ES-I3 (cell line): ENCODE results near the gene BEX4.
"Not testable (repeated sequence)": the region's sequence is repeated elsewhere in the genome, so short reads cannot be mapped to it uniquely, and the experiment has no call there.

Experiments used
- H3K36me3 ChIP-seq: 2 replicates; pipeline ENCODE4 v1.6.1; 2013; ENCODE audit warnings: mild to moderate bottlenecking, low read length, control low read depth, moderate library complexity; ENCODE audit not compliant: insufficient read depth
- H3K4me1 ChIP-seq: 2 replicates; pipeline ENCODE4 v1.6.1; 2013; ENCODE audit warnings: mild to moderate bottlenecking, control low read depth, low read length; ENCODE audit not compliant: insufficient read depth
- H3K9ac ChIP-seq: 2 replicates; pipeline ENCODE4 v1.6.1; 2013; ENCODE audit warnings: low read depth, mild to moderate bottlenecking, low read length, moderate library complexity
- H3K9me3 ChIP-seq: 2 replicates; pipeline ENCODE4 v1.6.1; 2013; ENCODE audit warnings: mild to moderate bottlenecking, low read length, moderate library complexity; ENCODE audit not compliant: control insufficient read depth, insufficient read depth

Gene BEX4, protein sequence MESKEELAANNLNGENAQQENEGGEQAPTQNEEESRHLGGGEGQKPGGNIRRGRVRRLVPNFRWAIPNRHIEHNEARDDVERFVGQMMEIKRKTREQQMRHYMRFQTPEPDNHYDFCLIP

DNA sequence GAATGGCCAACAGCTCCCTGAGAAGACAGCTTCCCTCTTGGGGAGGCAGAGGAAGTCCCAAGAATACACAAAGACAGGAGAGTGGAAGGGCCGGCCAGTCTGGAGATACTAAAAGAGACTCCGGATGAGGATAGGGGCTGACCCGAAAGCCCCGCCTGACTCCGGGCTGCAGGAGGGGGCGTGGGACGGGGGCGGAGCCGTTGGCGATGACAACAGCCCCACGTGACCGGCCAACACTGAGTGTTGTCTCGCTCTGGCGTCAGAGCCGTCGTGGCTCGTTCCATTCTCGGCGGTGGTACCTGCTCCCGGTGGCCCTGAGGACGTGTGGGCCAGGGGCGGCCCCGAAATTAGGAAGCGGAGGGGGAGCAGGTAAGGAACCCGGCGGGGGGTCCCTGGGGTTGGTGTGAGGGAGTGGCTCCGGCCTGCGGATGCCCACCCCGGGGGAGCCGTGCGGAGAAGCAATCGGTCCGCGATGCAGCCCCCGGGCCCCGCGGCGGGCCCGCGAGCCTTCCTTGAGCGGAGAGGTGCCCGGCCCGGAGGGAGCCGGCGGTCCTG lies at the start of gene BEX4:
Gene BEX4, plus strand, starts transcription at position 239 of the 555 bp plus-strand sequence. CDS start 1,046 bp downstream, outside the sequence.
- Histone ChIP-seq H3K36me3 (no peaks in the 10 kb centered on the region), H3K4me1 (peaks cover 6% of the 10 kb centered on the region), H3K9ac (peak within 1 kb of the TSS; percentile 97), H3K9me3 (no peaks in the 10 kb centered on the region)

DNA sequence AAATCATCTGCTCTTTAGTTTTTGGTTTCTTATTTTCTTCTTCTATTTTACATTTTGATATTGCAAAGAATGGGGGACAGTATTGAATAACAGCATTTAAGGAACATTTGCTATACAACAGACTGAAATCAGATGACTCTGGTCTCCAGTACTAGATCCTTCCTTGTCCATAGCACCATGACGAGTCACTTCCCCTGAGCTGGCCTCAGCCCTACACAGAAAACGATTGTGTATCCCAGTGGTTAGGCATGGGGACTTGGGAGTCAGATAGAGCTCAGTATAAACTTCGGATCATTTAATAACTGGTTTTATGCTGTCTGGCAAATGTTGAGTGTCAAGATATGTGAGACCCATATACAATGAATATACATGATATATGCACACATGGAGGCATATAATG lies 44.7 kb upstream of the BEX4 start:
- Histone ChIP-seq H3K36me3 (no peaks in the 10 kb centered on the region), H3K9me3 (no peaks in the 10 kb centered on the region), H3K4me1 (no peaks in the 10 kb centered on the region), H3K9ac (no peak overlapping the region)

DNA sequence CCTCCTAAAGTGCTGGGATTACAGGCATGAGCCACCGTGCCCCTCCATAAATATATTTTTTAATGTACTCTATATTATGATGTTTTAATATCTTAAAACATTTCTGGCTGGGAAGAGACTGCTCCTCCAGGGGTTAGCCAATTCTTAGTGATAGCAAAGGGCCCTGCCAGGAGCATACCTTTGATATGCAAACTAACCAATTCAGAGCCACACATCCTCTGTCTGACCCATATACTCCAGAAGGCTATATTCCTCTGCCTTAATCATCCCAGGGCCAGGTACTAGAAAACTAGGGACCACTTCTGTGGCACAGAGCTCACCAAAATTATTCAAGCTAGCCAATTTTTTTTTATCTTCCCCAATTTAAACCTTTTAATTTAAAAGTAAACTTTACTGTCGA lies 43.6 kb upstream of the BEX4 start:
- Histone ChIP-seq H3K4me1 (no peaks in the 10 kb centered on the region), H3K9ac (no peak overlapping the region), H3K9me3 (no peaks in the 10 kb centered on the region), H3K36me3 (no peaks in the 10 kb centered on the region)

DNA sequence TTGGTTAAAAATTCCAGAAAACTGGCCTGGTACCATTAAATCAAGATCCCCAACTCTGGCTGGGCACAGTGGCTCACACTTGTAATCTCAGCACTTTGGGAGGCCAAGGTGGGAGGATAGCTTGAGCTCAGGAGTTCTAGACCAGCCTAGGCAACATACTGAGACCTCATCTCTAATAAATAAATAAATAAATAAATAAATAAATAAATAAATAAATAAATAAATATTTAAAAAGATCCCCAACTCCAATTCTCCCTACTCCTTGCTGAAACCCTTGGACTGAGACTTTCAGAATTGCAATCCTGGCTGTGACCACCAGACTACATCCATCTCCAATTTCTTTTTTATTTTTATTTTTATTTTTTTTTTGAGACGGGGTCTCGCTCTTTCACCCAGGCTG lies 39.7 kb upstream of the BEX4 start:
- H3K36me3 ChIP-seq, H3K4me1 ChIP-seq, H3K9ac ChIP-seq, H3K9me3 ChIP-seq: not testable (repeated sequence)

DNA sequence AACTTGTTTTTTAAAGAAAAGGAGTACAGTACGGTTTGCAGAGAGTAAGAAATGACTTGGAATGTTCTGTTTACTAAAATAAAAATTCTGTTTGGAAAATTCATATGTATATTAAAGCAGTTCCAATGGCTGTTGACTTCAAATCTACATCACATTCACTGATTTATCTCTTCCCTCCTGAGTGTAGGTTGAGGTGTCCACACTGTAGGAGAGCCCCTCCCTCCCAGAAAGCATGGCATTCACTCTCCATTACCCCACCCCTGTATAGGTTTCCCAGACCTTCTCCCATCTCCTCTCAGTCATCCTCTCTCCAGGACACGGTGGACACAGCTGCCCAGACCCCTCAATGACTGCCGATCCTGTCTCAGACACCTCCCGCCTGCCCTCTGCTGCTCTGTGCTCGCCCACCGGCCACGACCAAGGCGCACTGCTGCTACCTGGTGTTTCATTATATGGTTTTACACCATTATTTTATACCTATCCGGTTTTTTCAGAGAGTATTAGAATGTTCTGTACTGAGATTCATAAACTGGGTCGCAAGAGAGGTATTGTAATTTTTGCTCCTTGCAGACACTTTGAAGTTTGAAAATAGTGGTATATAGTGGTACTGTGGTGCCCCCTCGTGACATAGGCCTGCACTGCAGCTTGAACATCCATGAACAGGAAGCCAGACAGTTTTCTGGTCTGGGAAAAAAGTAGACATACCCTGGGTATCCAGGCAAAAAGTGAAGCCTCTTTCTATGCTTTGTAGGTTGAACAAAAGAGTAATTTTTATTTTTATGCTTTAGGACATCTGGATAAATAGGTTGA lies 38.8 kb upstream of the BEX4 start:
- Histone ChIP-seq H3K36me3 (no peaks in the 10 kb centered on the region), H3K9ac (peak overlapping the region; percentile 43; the same call in 1 of the 2 replicates), H3K9me3 (no peaks in the 10 kb centered on the region), H3K4me1 (no peaks in the 10 kb centered on the region)

DNA sequence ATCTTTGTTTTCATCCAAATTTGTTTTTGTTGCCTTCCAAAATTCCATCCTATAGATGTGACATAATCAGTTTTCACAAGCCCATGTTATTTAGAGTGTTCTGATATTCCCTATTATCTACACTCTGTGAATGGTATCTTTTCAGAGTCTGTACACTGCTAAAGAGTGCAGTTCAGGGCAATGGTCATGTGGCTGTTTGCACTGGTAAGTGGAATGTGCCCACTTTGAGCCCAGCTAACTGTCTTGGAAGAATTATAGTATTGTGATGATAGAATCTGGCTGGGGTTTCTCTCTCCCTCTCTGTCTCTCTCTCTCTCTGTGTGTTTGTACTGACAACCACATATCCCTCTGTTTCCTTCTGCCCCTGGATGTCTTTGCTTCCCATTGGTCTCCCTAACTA lies 37.4 kb upstream of the BEX4 start:
- Histone ChIP-seq H3K36me3 (no peaks in the 10 kb centered on the region), H3K9me3 (no peaks in the 10 kb centered on the region), H3K4me1 (no peaks in the 10 kb centered on the region), H3K9ac (no peak overlapping the region)

DNA sequence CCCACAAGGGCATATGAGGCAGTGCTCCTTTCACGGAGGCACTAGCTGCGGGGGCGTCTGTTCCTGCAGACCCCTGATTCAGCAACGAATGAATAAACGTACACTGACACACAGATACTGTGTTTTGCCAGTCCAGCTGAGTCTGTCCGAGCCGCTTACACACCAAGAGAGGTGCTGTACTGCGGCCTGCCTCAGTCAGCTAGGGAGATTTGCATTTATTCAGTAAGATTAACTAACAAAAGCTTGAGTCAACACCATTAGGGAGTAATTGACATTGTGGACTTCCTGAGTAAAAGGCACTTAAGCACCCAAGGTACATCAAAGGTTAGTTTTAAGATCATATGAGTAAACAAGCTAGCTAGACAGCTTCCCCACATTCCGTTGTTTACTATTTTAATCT lies 31.0 kb upstream of the BEX4 start:
- H3K9ac ChIP-seq: no peak overlapping the region; the same call in 1 of the 2 replicates
- no peaks in the 10 kb centered on the region for H3K36me3 ChIP-seq
- H3K9me3 ChIP-seq: no peaks in the 10 kb centered on the region
- peaks cover 12% of the 10 kb centered on the region for H3K4me1 ChIP-seq

DNA sequence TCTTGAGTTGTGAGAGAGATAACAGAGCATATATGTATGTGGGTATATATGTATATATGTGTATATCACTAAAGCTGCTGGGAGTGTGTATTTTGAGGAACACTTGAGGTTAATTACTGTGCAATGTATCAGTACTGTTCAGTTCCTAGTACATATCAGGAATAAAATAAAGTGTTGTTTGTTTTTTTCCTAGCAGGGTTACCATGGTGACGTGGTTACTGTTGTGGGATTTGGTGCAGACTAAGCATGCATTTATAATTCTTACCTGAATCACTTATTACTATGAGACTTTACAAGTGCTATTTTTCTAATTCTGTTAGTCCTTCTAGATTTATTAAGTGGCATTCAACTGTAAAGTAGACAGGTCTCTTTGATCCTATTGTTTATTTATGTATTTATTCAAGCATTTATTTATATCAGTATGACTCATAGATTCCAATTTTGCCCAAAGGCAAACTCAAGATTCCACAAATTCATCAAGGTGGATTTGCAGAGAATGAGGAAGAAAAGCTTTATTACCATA lies 26.9 kb upstream of the BEX4 start:
- Histone ChIP-seq H3K9me3 (no peaks in the 10 kb centered on the region), H3K4me1 (peaks cover 12% of the 10 kb centered on the region), H3K36me3 (no peaks in the 10 kb centered on the region), H3K9ac (no peak overlapping the region)

DNA sequence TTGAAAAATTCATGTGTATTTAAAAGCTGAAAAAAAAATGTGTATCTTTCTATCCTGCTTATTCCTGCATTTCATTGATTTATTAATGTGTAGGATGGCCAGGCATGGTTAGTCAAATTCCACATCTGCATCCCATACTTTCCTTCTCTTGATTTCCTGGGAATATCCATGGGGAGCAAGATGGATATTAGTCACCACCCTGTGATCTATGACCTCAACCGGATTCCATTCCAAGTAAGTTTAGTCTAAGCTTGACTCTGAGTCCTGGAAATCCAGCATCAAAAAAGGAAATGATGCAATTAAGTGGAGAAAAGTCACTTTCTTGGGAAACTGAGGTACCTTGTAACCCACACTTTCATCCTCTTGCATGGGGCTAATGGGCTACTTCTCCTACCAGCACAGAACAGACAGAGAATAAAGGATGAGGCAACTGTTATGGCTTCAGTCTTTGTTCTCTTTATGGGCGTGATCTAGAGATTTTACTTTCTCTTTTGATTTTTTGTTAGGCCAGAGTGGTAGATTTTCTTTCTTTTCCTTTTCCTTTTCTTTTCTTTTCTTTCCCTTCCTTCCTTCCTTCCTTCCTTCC lies 17.1 kb upstream of the BEX4 start:
- no peaks in the 10 kb centered on the region for H3K9me3 ChIP-seq
- no peaks in the 10 kb centered on the region for H3K4me1 ChIP-seq
- no peak overlapping the region for H3K9ac ChIP-seq
- no peaks in the 10 kb centered on the region for H3K36me3 ChIP-seq

DNA sequence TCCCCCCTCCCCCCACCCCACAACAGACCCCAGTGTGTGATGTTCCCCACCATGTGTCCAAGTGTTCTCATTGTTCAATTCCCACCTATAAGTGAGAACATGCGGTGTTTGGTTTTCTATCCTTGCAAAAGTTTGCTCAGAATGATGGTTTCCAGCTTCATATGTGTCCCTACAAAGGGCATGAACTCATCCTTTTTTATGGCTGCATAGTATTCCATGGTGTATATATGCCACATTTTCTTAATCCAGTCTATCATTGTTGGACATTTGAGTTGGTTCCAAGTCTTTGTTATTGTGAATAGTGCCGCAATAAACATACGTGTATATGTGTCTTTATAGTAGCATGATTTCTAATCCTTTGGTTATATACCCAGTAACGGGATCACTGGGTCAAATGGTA lies 16.2 kb upstream of the BEX4 start:
- not testable (repeated sequence) for H3K36me3 ChIP-seq, H3K9me3 ChIP-seq, H3K9ac ChIP-seq, H3K4me1 ChIP-seq

DNA sequence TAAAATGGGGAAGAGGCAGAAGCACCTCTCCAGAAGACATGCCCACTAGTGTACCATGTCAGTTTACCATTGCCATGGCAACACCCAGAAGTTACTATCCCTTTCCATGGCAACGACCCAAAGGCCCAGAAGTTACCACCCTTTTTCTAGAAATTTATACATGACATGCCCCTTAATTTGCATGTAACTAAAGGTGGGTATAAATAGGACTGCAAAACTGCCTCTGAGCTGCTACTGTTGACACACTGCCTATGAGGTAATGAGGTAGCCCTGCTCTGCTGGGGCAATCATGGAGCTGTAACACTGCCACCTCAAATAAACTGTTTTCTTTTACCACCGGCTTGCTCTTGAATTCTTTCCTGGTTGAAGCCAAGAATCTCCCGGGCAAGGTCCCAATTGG lies 13.9 kb upstream of the BEX4 start:
- Histone ChIP-seq H3K9me3 (no peaks in the 10 kb centered on the region), H3K4me1 (no peaks in the 10 kb centered on the region), H3K36me3 (no peaks in the 10 kb centered on the region), H3K9ac (no peak overlapping the region)

DNA sequence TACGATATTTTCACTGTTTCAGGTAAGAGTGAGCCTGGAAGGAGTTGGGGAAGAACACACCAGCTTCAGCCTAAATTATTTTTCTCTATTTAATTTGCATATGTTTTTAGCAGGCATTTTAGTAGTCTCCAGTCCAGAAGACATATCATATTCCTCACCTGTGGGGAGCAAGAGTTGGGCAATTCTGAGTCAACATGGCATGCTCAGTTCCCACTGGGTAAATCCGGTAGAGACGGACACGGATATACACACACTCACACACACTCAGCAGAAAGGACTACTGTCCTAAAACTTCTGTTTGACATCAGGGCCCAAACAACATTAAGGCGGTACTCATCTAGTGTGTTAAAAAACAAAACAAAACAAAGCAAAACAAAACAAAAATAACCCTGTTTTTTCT lies 4.9 kb upstream of the BEX4 start:
- Histone ChIP-seq H3K9me3 (no peaks in the 10 kb centered on the region), H3K36me3 (no peaks in the 10 kb centered on the region), H3K4me1 (peaks cover 6% of the 10 kb centered on the region), H3K9ac (no peak overlapping the region)

DNA sequence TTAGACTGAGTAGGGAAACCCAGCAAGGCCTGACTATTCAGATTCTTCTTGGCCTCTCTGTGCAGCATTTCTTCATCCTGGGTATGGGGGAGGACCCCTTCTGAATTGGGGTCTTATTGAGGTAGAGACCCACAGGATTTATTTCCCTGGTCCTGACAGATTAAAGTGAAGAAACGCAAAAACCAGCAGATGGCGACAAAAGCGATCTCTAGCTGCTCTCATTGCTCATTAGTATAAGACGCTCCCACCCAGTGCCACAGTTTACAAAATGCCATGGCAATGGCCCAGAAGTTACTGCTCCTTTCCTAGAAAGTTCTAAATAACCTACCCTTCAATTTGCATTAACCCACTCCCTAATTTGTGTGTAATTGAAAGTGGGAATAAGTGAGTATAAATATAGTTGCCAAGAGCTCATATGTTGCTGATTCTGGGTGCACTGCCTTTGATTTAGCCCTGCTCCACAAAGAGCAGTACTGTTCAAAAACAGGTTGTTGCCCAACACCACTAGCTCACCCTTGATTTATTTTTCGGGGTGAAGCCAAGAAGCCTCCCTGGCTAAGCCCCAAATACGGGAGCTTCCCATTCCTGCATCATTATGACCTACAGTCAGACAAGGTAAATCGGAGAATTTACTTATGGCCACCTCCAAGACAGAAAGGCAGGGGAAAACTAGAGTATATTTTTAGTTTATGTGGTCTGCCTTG lies 3.7 kb upstream of the BEX4 start:
- Histone ChIP-seq H3K9me3 (no peaks in the 10 kb centered on the region), H3K36me3 (no peaks in the 10 kb centered on the region), H3K4me1 (peaks cover 6% of the 10 kb centered on the region), H3K9ac (no peak overlapping the region)

DNA sequence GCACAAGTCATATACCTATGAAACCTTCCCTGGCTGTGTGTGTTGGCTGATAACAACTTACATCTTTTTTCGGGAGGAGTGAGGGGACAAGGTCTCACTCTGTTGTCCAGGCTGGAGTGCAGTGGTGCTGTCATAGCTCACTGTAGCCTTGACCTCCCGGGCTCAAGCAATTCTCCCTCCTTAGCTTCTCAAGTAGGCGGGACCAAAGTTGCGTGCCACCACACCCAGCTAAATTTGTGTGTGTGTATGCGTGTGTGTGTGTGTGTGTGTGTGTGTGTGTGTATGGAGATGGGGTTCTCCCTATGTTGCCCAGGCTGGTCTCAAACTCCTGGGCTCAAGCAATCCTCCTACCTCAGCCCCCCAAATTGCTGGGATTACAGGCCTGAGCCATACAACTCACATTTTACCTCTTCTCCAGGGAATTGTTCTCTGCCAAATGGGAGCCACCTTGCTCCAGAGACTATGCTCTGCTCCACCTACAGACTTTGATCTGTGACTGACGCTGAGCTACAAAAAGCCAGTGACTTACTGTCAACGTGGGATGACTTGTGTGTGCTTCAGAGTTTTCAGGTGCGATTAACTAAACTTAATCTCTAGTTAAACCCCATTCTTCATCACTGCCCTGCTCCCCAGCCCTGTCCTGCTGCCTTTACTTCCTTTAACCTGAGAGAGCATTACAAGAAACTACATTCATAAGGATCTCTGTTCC lies 2.0 kb upstream of the BEX4 start:
- Histone ChIP-seq H3K36me3 (no peaks in the 10 kb centered on the region), H3K9ac (no peak overlapping the region), H3K4me1 (peaks cover 6% of the 10 kb centered on the region), H3K9me3 (no peaks in the 10 kb centered on the region)
